ENCODE results near the gene CABLES2. TPM values are rescaled to one million over a fixed set of nuclear protein-coding genes. Genes with fewer than 3 reads are reported as not detected.

CABLES2 gene
- 1 to 10 TPM; 2.0 to 3.2 TPM for total RNA-seq
- 1 to 10 TPM in 1 of 2 donors, under 1 TPM in 1; 0.92 to 2.0 TPM for polyA plus RNA-seq

DNA sequence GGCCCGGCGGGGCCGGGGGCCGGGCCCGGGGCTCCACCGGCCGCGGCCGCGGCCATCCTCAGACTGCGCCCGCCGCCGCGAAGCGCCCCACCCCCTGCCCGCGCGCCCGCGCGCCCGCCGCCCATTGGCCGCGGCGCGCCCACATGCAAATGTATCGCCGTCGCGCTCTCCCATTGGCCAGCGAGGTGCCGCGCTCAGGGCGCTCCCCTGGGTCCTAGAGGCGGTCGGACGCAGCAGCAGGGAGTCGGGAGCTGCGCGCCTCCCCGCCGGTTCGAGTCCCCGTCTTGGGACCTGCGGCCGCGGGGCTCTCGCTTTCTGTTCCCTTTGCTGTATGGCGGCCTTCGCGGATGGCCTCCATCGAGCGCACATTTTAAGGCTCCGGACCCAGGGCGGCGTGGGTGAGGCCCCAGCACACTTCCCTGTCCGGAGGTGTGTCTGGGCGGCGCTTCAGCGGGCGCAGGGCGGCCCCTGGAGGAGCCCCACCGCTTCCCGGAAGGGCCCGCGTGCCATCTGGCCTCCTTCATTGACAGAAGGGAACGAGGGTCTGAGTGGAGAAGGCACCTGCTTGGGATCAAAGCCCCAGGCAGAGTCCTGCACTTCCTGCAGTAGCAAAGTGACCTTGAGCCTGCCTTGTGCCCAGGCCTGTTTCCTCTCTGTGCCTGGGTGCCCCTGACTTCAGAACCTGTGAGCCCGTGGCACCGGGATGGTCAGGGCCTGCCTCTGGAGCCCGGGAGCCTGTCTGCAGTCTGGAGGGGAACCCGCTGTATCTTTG lies at the start of gene CABLES2:
Gene CABLES2, minus strand, starts transcription at position 65 of the 772 bp plus-strand sequence. Its CDS starts 9 bp downstream, at position 56.
- no peaks in the 10 kb centered on the region for H3K9me3 ChIP-seq (ENCODE audit: control insufficient read depth in 4 of 4, low read length in 3 of 4)
- DNase-seq (ENCODE audit: low spot score), result peak; percentile 92
- H3K4me3 ChIP-seq (ENCODE audit: low read depth in 1 of 3, low read length in 3 of 3), result peak within 1 kb of the TSS; percentile 49 to 84 (median 69)
- H3K27me3 ChIP-seq (ENCODE audit: control insufficient read depth in 4 of 4, insufficient read depth in 4 of 4, low read length in 3 of 4), result no peaks in the 10 kb centered on the region
- 6% methylated on average over 73 of the region's 73 CpGs for WGBS
- H3K9ac ChIP-seq (ENCODE audit: low read depth in 1 of 2, low read length in 2 of 2), result no peak within 1 kb of the TSS
- TF ChIP-seq SP1 (IDR thresholded peaks at IDR 0.05) (peak; percentile 58), CTCF (IDR thresholded peaks at IDR 0.05; ENCODE audit: low read depth, low read length, missing input control) (no peak)
- no peaks in the 10 kb centered on the region for H3K36me3 ChIP-seq (ENCODE audit: control insufficient read depth in 4 of 4, insufficient read depth in 3 of 4, low read depth in 1 of 4, low read length in 3 of 4)
- H3K27ac ChIP-seq (ENCODE audit: low read depth in 1 of 2, low read length in 2 of 2), result no peak within 1 kb of the TSS
- H3K4me1 ChIP-seq (ENCODE audit: control insufficient read depth in 4 of 4, insufficient read depth in 4 of 4, low read length in 3 of 4), result peaks cover 13 to 33% (median 20%) of the 10 kb centered on the region in 4 donors

DNA sequence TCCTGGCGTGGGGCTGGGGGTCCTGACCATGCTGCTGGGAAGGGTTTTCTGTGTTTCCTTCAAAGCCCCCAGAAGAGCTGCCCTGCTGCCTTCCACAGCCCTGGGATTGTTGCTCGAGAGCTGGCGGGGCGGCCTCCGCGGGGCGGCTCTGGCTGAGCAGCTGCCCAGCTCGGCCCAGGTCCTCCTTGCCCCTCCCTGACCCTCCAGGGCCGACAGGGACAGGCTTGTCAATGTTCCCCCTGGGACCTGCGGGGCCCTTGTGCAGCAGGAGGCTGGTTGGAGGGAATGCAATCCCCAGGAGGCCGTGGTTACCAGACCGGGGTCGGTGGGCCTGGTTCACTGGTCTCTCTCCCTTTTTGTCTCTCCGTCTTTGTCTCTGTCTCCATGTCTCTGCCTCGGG lies 48.8 kb upstream of the CABLES2 start:
- no peak overlapping the region for H3K27ac ChIP-seq (ENCODE audit: low read depth in 1 of 2, low read length in 2 of 2)
- H3K9me3 ChIP-seq (ENCODE audit: control insufficient read depth in 4 of 4, low read length in 3 of 4), result no peaks in the 10 kb centered on the region
- no peaks in the 10 kb centered on the region for H3K36me3 ChIP-seq (ENCODE audit: control insufficient read depth in 4 of 4, insufficient read depth in 3 of 4, low read depth in 1 of 4, low read length in 3 of 4)
- peaks cover 0 to 4% (median 2%) of the 10 kb centered on the region in 4 donors for H3K27me3 ChIP-seq (ENCODE audit: control insufficient read depth in 4 of 4, insufficient read depth in 4 of 4, low read length in 3 of 4)
- H3K9ac ChIP-seq (ENCODE audit: low read depth in 1 of 2, low read length in 2 of 2), result no peak overlapping the region
- TF ChIP-seq MAX (IDR thresholded peaks at IDR 0.05), result no peak
- no peak for TF ChIP-seq JUND (IDR thresholded peaks at IDR 0.05)
- TF ChIP-seq FOXA2 (IDR thresholded peaks at IDR 0.05), result no peak
- no peak for TF ChIP-seq ATF3 (IDR thresholded peaks at IDR 0.05)
- no peak for TF ChIP-seq EGR1 (IDR thresholded peaks at IDR 0.05; ENCODE audit: low read depth in 2 of 2)
- TF ChIP-seq GABPA (IDR thresholded peaks at IDR 0.05 in 1 of 2, conservative IDR thresholded peaks at IDR 0.05 in 1 of 2), result no peak
- TF ChIP-seq HNF4A (conservative IDR thresholded peaks at IDR 0.05), result no peak
- TF ChIP-seq NR2F2 (IDR thresholded peaks at IDR 0.05), result no peak
- TF ChIP-seq REST (IDR thresholded peaks at IDR 0.05), result no peak
- TF ChIP-seq RXRA (IDR thresholded peaks at IDR 0.05), result no peak
- no peak for TF ChIP-seq HNF4G (IDR thresholded peaks at IDR 0.05)
- no peak for TF ChIP-seq SP1 (IDR thresholded peaks at IDR 0.05)
- no peak for TF ChIP-seq CTCF (IDR thresholded peaks at IDR 0.05; ENCODE audit: low read depth, low read length, missing input control)
- TF ChIP-seq RAD21 (IDR thresholded peaks at IDR 0.05), result no peak
- TF ChIP-seq YY1 (IDR thresholded peaks at IDR 0.05), result no peak
- TF ChIP-seq, protein P1, sequence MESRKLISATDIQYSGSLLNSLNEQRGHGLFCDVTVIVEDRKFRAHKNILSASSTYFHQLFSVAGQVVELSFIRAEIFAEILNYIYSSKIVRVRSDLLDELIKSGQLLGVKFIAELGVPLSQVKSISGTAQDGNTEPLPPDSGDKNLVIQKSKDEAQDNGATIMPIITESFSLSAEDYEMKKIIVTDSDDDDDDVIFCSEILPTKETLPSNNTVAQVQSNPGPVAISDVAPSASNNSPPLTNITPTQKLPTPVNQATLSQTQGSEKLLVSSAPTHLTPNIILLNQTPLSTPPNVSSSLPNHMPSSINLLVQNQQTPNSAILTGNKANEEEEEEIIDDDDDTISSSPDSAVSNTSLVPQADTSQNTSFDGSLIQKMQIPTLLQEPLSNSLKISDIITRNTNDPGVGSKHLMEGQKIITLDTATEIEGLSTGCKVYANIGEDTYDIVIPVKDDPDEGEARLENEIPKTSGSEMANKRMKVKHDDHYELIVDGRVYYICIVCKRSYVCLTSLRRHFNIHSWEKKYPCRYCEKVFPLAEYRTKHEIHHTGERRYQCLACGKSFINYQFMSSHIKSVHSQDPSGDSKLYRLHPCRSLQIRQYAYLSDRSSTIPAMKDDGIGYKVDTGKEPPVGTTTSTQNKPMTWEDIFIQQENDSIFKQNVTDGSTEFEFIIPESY (IDR thresholded peaks at IDR 0.05), result no peak
- WGBS, result 75% methylated on average over 15 of the region's 15 CpGs
- no peaks in the 10 kb centered on the region for H3K4me1 ChIP-seq (ENCODE audit: control insufficient read depth in 4 of 4, insufficient read depth in 4 of 4, low read length in 3 of 4)
- H3K4me3 ChIP-seq (ENCODE audit: low read depth in 1 of 3, low read length in 3 of 3), result no peak overlapping the region
- no peak for DNase-seq (ENCODE audit: low spot score)

Data from liver (tissue), 9 donors.